HCT116 (cell line): Measurements from ENCODE around the gene AGPAT3. TPM values are rescaled to one million over a fixed set of nuclear protein-coding genes. Genes with fewer than 3 reads are reported as not detected.

Experiments
- ATAC-seq: fragments of 200-7000 bp; cut with Tn5 transposase; 2 replicates; pipeline ENCODE4 v1.9.1; 2020; ENCODE audit warnings: mild to moderate bottlenecking, moderate library complexity
- BruUV-seq: library from RNA; stranded (reverse); fragments of 400-500 nt; replicated peaks from 2 replicates; lab custom pipeline; 2021; lab: Mats Ljungman, UMichigan
- CTCF ChIA-PET: fragments of 300-600 bp; sonication (Branson Sonifier 250); formaldehyde crosslinking; loops from one replicate; lab custom pipeline; 2021; ENCODE audit warnings: antibody characterized with exemption; lab: Charles Lee
- POLR2A ChIA-PET: fragments of 300-600, 350-600 bp; sonication (Branson Sonifier 250); formaldehyde crosslinking; loops from one replicate; lab custom pipeline; 2021; ENCODE audit warnings: antibody characterized with exemption; lab: Charles Lee
- RAD21 ChIA-PET, 2 experiments: fragments of 300-600 bp; sonication (Branson Sonifier 250); formaldehyde crosslinking; loops; one replicate each; lab custom pipeline; 2023; ENCODE audit warnings: low total read pairs in 2 of 2; ENCODE audit not compliant: uncharacterized antibody in 2 of 2, unreplicated experiment in 2 of 2, low non-redundant PET in 1 of 2; lab: Charles Lee
- DNase-seq: peaks from one replicate; pipeline ENCODE4 v3.0.0-alpha.2; 2010; ENCODE audit warnings: low read depth, low spot score
- H2AFZ ChIP-seq: fragments of 200-600 bp; shearing (Covaris generic), sonication (generic); 2 replicates; pipeline ENCODE4 v1.6.1; 2017; ENCODE audit warnings: low read depth, mixed run types, mixed read lengths, antibody characterized with exemption, low read length; ENCODE audit not compliant: poor library complexity, severe bottlenecking
- H3K27ac ChIP-seq: 2 replicates; pipeline ENCODE4 v1.5.1; 2012; ENCODE audit warnings: low read depth, low read length
- H3K27me3 ChIP-seq: fragments of 200-600 bp; sonication (generic); 2 replicates; pipeline ENCODE4 v1.6.1; 2016; ENCODE audit warnings: mixed run types, low read length, mixed read lengths; ENCODE audit not compliant: insufficient read depth
- H3K36me3 ChIP-seq, 2 experiments: fragments of 200-500 bp in 1 of 2; fragments of 200-600 bp in 1 of 2; sonication (Bioruptor generic) in 1 of 2; sonication (generic) in 1 of 2; 2 replicates each; pipeline versions ENCODE4 v1.5.1 to v1.6.1; 2014 to 2016; ENCODE audit warnings: low read length in 2 of 2, inconsistent platforms in 1 of 2, mixed read lengths in 1 of 2, mixed run types in 1 of 2; ENCODE audit not compliant: insufficient read depth in 2 of 2, control insufficient read depth in 1 of 2
- H3K4me1 ChIP-seq, 2 experiments: fragments of 200-600 bp in 1 of 2; sonication (generic) in 1 of 2; 2 replicates each; pipeline versions ENCODE4 v1.5.1 to v1.6.1; 2012 to 2017; ENCODE audit warnings: low read length in 2 of 2, inconsistent platforms in 1 of 2, mild to moderate bottlenecking in 1 of 2, mixed read lengths in 1 of 2, mixed run types in 1 of 2, moderate library complexity in 1 of 2; ENCODE audit not compliant: insufficient read depth in 2 of 2, control insufficient read depth in 1 of 2
- H3K4me2 ChIP-seq: fragments of 200-600 bp; sonication (generic); 2 replicates; pipeline ENCODE4 v1.6.1; 2017; ENCODE audit warnings: mixed run types, low read length, mixed read lengths
- H3K4me3 ChIP-seq, 2 experiments: fragments of 200-600 bp in 1 of 2; sonication (generic) in 1 of 2; replicated peaks in 1 of 2; 2 replicates each; pipeline ENCODE4 v1.5.1; 2011 to 2016; ENCODE audit warnings: low read length in 2 of 2, control low read depth in 1 of 2, low read depth in 1 of 2, mild to moderate bottlenecking in 1 of 2, mixed read lengths in 1 of 2, mixed run types in 1 of 2
- H3K79me2 ChIP-seq: fragments of 200-600 bp; sonication (generic); 2 replicates; pipeline ENCODE4 v1.6.1; 2017; ENCODE audit warnings: mild to moderate bottlenecking, mixed run types, low read length, moderate library complexity, mixed read lengths; ENCODE audit not compliant: insufficient read depth
- H3K9ac ChIP-seq: fragments of 200-600 bp; sonication (generic); 2 replicates; pipeline ENCODE4 v1.6.1; 2016; ENCODE audit warnings: low read length, mixed read lengths
- H3K9me2 ChIP-seq: fragments of 200-600 bp; sonication (generic), shearing (Covaris generic); 2 replicates; pipeline ENCODE4 v1.6.1; 2017; ENCODE audit warnings: mixed run types, mild to moderate bottlenecking, moderate library complexity; ENCODE audit not compliant: insufficient read depth
- H3K9me3 ChIP-seq, 2 experiments: fragments of 200-500 bp in 1 of 2; fragments of 200-600 bp in 1 of 2; sonication (Bioruptor generic) in 1 of 2; sonication (generic) in 1 of 2; 2 replicates each; pipeline ENCODE4 v1.6.1; 2014 to 2017; ENCODE audit warnings: low read length in 2 of 2, mixed read lengths in 2 of 2, inconsistent platforms in 1 of 2, low read depth in 1 of 2, mild to moderate bottlenecking in 1 of 2, mixed run types in 1 of 2, moderate library complexity in 1 of 2; ENCODE audit not compliant: control insufficient read depth in 1 of 2, insufficient read depth in 1 of 2
- H4K20me1 ChIP-seq: fragments of 200-600 bp; sonication (generic), shearing (Covaris generic); 2 replicates; pipeline ENCODE4 v1.6.1; 2017; ENCODE audit warnings: mixed run types, mild to moderate bottlenecking, moderate library complexity; ENCODE audit not compliant: insufficient read depth
- CBX3 ChIP-seq: IDR thresholded peaks from 2 replicates; pipeline ENCODE4 v1.6.1; 2012; ENCODE audit warnings: low read depth
- EZH2phosphoT487 ChIP-seq: fragments of 200-600 bp; IDR thresholded peaks from 2 replicates; pipeline ENCODE4 v1.6.1; 2018; ENCODE audit warnings: antibody characterized with exemption, borderline replicate concordance
- POLR2AphosphoS5 ChIP-seq: IDR thresholded peaks from 2 replicates; pipeline ENCODE4 v1.6.1; 2011; ENCODE audit warnings: mild to moderate bottlenecking, low read depth, low read length, moderate library complexity
- SP1 ChIP-seq: IDR thresholded peaks from 2 replicates; pipeline ENCODE4 v1.6.1; 2012; ENCODE audit warnings: low read depth
- TCF7L2 ChIP-seq: IDR thresholded peaks from 2 replicates; pipeline ENCODE4 v1.7.0; 2011; ENCODE audit warnings: borderline replicate concordance, inconsistent platforms; ENCODE audit not compliant: insufficient read depth, insufficient read length; ENCODE audit errors: extremely low read depth
- ZNF274 ChIP-seq: fragments of 200-500 bp; sonication (Bioruptor generic); IDR thresholded peaks from 2 replicates; pipeline ENCODE4 v1.6.1; 2014; ENCODE audit warnings: mild to moderate bottlenecking, low read depth, low read length, inconsistent platforms
- intact Hi-C: fragments of 100-400 bp; cut with micrococcal nuclease; formaldehyde crosslinking; loops from 2 replicates; pipeline ENCODE4 v1.10.0; 2022
- total RNA-seq: library from RNA; stranded (reverse); gene quantifications from one replicate; pipeline ENCODE4 v1.2.1, GENCODE V29; 2021; ENCODE audit not compliant: unreplicated experiment
- TF ChIP-seq, protein P1 (sequence below), 3 experiments: fragments of 200-600 bp in 1 of 3; sonication (generic) in 1 of 3; IDR thresholded peaks in 2 of 3; conservative IDR thresholded peaks in 1 of 3; 2 replicates each; pipeline ENCODE4 v1.5.1; 2012 to 2017; ENCODE audit warnings: low read depth in 2 of 3, low read length in 2 of 3, antibody characterized with exemption in 1 of 3, borderline replicate concordance in 1 of 3, control low read depth in 1 of 3, mild to moderate bottlenecking in 1 of 3, mixed read lengths in 1 of 3, mixed run types in 1 of 3, moderate library complexity in 1 of 3; ENCODE audit not compliant: insufficient read depth in 1 of 3
- TF ChIP-seq, protein P2 (sequence below): IDR thresholded peaks from 2 replicates; pipeline ENCODE4 v1.6.1; 2011; ENCODE audit warnings: mild to moderate bottlenecking, low read length, moderate library complexity; ENCODE audit not compliant: insufficient replicate concordance; ENCODE audit errors: extremely low read depth

Gene AGPAT3
- total RNA-seq, 1 experiment from 2014 or later, result 54.1 TPM

DNA sequence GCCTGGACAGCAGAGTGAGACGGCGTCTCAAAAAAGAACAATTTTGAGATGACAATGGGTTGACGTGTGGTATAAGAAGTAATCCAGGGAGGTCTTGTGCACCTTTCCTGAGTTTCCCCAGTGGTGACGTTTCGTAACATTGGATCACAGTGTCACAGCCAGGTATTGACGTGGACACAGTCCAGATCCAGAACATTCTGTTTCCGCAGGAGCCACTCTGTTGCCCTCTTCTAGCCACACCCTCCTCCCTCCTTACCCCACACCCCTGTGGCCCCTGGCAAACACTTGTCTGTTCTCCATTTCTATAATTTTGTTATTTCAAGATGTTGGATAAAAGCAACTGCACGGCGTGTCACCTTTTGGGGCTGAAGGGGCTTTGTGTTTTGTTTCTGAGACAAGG lies 140.6 kb downstream of the AGPAT3 start:
- no peaks in the 10 kb centered on the region for H3K36me3 ChIP-seq
- H3K4me3 ChIP-seq, result no peak overlapping the region
- TF ChIP-seq, protein P1, sequence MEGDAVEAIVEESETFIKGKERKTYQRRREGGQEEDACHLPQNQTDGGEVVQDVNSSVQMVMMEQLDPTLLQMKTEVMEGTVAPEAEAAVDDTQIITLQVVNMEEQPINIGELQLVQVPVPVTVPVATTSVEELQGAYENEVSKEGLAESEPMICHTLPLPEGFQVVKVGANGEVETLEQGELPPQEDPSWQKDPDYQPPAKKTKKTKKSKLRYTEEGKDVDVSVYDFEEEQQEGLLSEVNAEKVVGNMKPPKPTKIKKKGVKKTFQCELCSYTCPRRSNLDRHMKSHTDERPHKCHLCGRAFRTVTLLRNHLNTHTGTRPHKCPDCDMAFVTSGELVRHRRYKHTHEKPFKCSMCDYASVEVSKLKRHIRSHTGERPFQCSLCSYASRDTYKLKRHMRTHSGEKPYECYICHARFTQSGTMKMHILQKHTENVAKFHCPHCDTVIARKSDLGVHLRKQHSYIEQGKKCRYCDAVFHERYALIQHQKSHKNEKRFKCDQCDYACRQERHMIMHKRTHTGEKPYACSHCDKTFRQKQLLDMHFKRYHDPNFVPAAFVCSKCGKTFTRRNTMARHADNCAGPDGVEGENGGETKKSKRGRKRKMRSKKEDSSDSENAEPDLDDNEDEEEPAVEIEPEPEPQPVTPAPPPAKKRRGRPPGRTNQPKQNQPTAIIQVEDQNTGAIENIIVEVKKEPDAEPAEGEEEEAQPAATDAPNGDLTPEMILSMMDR (IDR thresholded peaks at IDR 0.05 in 2 of 3, conservative IDR thresholded peaks at IDR 0.05 in 1 of 3; ENCODE audit: borderline replicate concordance in 1 of 3, insufficient read depth in 1 of 3, low read depth in 2 of 3, low read length in 2 of 3), result no peak
- TF ChIP-seq EZH2phosphoT487 (no peak), POLR2AphosphoS5 (no peak), CBX3 (no peak), TCF7L2 (no peak), ZNF274 (no peak), SP1 (no peak)
- TF ChIP-seq, protein P2, sequence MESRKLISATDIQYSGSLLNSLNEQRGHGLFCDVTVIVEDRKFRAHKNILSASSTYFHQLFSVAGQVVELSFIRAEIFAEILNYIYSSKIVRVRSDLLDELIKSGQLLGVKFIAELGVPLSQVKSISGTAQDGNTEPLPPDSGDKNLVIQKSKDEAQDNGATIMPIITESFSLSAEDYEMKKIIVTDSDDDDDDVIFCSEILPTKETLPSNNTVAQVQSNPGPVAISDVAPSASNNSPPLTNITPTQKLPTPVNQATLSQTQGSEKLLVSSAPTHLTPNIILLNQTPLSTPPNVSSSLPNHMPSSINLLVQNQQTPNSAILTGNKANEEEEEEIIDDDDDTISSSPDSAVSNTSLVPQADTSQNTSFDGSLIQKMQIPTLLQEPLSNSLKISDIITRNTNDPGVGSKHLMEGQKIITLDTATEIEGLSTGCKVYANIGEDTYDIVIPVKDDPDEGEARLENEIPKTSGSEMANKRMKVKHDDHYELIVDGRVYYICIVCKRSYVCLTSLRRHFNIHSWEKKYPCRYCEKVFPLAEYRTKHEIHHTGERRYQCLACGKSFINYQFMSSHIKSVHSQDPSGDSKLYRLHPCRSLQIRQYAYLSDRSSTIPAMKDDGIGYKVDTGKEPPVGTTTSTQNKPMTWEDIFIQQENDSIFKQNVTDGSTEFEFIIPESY, result no peak
- intact Hi-C loops, result loop anchor here (10.0 kb wide), 1 partner anchor 61 kb away; no protein-coding TSS in a partner anchor
- H3K27me3 ChIP-seq, result no peaks in the 10 kb centered on the region
- no peaks in the 10 kb centered on the region for H3K9me3 ChIP-seq
- POLR2A ChIA-PET, result no interaction called here
- no peaks in the 10 kb centered on the region for H3K9me2 ChIP-seq
- no peak overlapping the region for H3K27ac ChIP-seq
- peaks cover under 1 to 4% of the 10 kb centered on the region in 2 experiments for H3K4me1 ChIP-seq
- H2AFZ ChIP-seq, result no peak overlapping the region
- H3K79me2 ChIP-seq, result no peaks in the 10 kb centered on the region
- BruUV-seq, result no TSS peak
- RAD21 ChIA-PET, result no interaction called here
- no peaks in the 10 kb centered on the region for H4K20me1 ChIP-seq
- CTCF ChIA-PET, result no interaction called here
- H3K4me2 ChIP-seq, result no peak overlapping the region
- ATAC-seq, result no peak
- no peak for DNase-seq
- no peak overlapping the region for H3K9ac ChIP-seq
